HepG2 (cell line): Measurements from ENCODE around the gene SLC28A1. TPM values are rescaled to one million over a fixed set of nuclear protein-coding genes. Genes with fewer than 3 reads are reported as not detected.
A peak's percentile ranks its signal among the peaks of the same experiment; 100 is the strongest.

ENCODE experiments used
- BRD4 ChIP-seq: sonication (generic); formaldehyde crosslinking; IDR thresholded peaks from 2 replicates; pipeline ENCODE4 v1.4.0; 2020; ENCODE audit warnings: missing genetic modification reagents
- HES4 ChIP-seq: sonication (generic); formaldehyde crosslinking; IDR thresholded peaks from 2 replicates; pipeline ENCODE4 v1.9.0; 2021; ENCODE audit warnings: mild to moderate bottlenecking, missing genetic modification reagents, borderline replicate concordance
- HOXA3 ChIP-seq: sonication (generic); formaldehyde crosslinking; IDR thresholded peaks from 2 replicates; pipeline ENCODE4 v1.5.0; 2020; ENCODE audit warnings: missing genetic modification reagents
- MAF1 ChIP-seq: sonication (generic); formaldehyde crosslinking; IDR thresholded peaks from 2 replicates; pipeline ENCODE4 v1.5.0; 2020; ENCODE audit warnings: missing genetic modification reagents, borderline replicate concordance
- MTF1 ChIP-seq: sonication (generic); formaldehyde crosslinking; IDR thresholded peaks from 2 replicates; pipeline ENCODE4 v1.5.0; 2020; ENCODE audit warnings: missing genetic modification reagents
- NCOA2 ChIP-seq: sonication (generic); formaldehyde crosslinking; IDR thresholded peaks from 2 replicates; pipeline ENCODE4 v1.8.0; 2022; ENCODE audit warnings: inconsistent platforms
- NFATC3 ChIP-seq: sonication (generic); formaldehyde crosslinking; IDR thresholded peaks from 2 replicates; pipeline ENCODE4 v1.5.1; 2020; ENCODE audit warnings: mild to moderate bottlenecking, missing genetic modification reagents
- PLRG1 ChIP-seq: fragments of 450-650 bp; conservative IDR thresholded peaks from 2 replicates; pipeline ENCODE4 v1.6.1; 2016
- REL ChIP-seq: sonication (generic); formaldehyde crosslinking; conservative IDR thresholded peaks from 2 replicates; pipeline ENCODE4 v1.8.0; 2022; ENCODE audit warnings: mild to moderate bottlenecking, missing genetic modification reagents, moderate library complexity
- SKI ChIP-seq: fragments of 450-650 bp; IDR thresholded peaks from one replicate; pipeline ENCODE4 v1.6.1; 2018; ENCODE audit warnings: mild to moderate bottlenecking; ENCODE audit not compliant: partially characterized antibody
- SRY ChIP-seq: sonication (generic); formaldehyde crosslinking; IDR thresholded peaks from 2 replicates; pipeline ENCODE4 v1.8.0; 2022; ENCODE audit warnings: mild to moderate bottlenecking, missing genetic modification reagents
- TCF7L2 ChIP-seq: IDR thresholded peaks from 2 replicates; pipeline ENCODE4 v1.6.1; 2011; ENCODE audit warnings: mild to moderate bottlenecking, low read depth, low read length, moderate library complexity
- ZBTB3 ChIP-seq: sonication (generic); formaldehyde crosslinking; IDR thresholded peaks from 2 replicates; pipeline ENCODE4 v1.4.0; 2020; ENCODE audit warnings: low read depth, mild to moderate bottlenecking, moderate library complexity, missing genetic modification reagents, borderline replicate concordance
- ZNF235 ChIP-seq: sonication (generic); formaldehyde crosslinking; IDR thresholded peaks from 2 replicates; pipeline ENCODE4 v1.8.1; 2023; ENCODE audit warnings: mild to moderate bottlenecking, missing genetic modification reagents, borderline replicate concordance
- ZNF264 ChIP-seq: sonication (generic); formaldehyde crosslinking; IDR thresholded peaks from 2 replicates; pipeline ENCODE4 v1.4.0; 2020; ENCODE audit warnings: missing genetic modification reagents
- polyA plus RNA-seq, 8 experiments: library from polyadenylated mRNA; depleted of rRNA in 3 of 8; stranded (reverse) in 7 of 8; unstranded in 1 of 8; fragments of >200 nt; fragmentation: Illumina TruSeq in 4 of 8; extraction: Trizol in 4 of 8; gene quantifications; 2 replicates each; pipeline versions ENCODE4 v1.2.1 to v1.2.3, GENCODE V29; 2011 to 2016; ENCODE audit warnings: low read depth in 4 of 8, missing spikeins in 1 of 8, mixed read lengths in 1 of 8; ENCODE audit not compliant: insufficient read depth in 1 of 8
- total RNA-seq, 5 experiments: library from RNA; depleted of rRNA; stranded (reverse); fragments of >200 nt; fragmentation: Illumina TruSeq; extraction: Trizol; gene quantifications; 2 replicates each; pipeline ENCODE4 v1.2.3, GENCODE V29; 2016; ENCODE audit warnings: low read depth in 1 of 5
- TF ChIP-seq, protein P1 (sequence below): sonication (generic); formaldehyde crosslinking; IDR thresholded peaks from 2 replicates; pipeline ENCODE4 v1.5.1; 2020; ENCODE audit warnings: missing genetic modification reagents, mild to moderate bottlenecking, borderline replicate concordance
- TF ChIP-seq, protein P2 (sequence below): sonication (generic); formaldehyde crosslinking; IDR thresholded peaks from 2 replicates; pipeline ENCODE4 v1.8.0; 2022; ENCODE audit warnings: mild to moderate bottlenecking, missing genetic modification reagents, moderate library complexity
- TF ChIP-seq, protein P3 (sequence below): sonication (generic); formaldehyde crosslinking; IDR thresholded peaks from 2 replicates; pipeline ENCODE4 v1.4.0; 2020; ENCODE audit warnings: mild to moderate bottlenecking, missing genetic modification reagents
- TF ChIP-seq, protein P4 (sequence below): sonication (generic); formaldehyde crosslinking; IDR thresholded peaks from 2 replicates; pipeline ENCODE4 v1.4.0; 2020; ENCODE audit warnings: low read depth, mild to moderate bottlenecking, missing genetic modification reagents
- TF ChIP-seq, protein P5 (sequence below): IDR thresholded peaks from 2 replicates; pipeline ENCODE4 v1.6.1; 2018; ENCODE audit warnings: missing genetic modification reagents
- TF ChIP-seq, protein P6 (sequence below): IDR thresholded peaks from 2 replicates; pipeline ENCODE4 v1.6.1; 2016; ENCODE audit warnings: control low read depth

SLC28A1 gene
- total and polyA plus RNA-seq, 2 of the 13 experiments (the other 11 are each of a cell fraction or from before 2014, with no cell fraction given): 0.31 to 5.8 TPM

DNA sequence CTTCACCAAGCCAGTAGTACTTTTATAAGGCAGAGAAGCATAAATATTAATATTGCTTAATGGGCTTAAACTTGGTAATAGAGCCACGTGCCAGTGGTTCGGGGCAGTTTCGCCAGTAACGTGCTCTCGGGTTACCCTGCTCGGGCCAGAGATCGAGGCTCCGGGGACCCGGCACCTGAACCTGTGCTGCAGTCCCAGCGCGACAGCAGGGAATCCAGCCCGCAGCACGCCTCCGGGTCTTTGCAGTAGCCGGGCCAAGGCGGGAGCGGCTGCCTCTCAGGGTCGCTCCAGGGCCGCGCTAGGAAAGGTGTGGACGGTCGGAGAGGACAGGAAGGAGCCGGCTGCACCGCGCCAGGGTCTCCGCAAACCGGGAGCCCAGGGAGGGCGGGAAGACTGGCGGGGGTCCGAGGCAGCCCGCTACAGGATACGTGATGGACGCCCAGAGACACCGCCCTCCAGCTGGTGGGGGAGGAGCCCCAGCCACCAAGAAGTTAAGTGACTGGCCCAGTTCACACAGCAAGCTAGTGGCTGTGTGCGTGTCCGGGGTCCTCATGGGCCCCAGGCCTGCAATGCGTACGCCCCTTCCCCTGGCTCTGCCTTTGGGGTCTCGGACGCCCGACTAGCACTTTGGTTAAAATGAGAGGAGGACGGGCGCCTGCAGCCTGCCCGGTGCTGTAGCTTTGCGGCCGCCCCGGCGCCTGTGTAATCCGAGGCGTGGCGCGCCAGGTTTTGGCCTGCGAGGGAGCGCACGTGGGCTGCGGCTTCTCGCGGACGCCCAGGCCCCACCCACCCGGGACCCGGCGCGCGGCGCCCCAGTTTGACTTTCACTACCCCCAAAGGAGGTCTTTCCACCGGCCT, 96.0 kb downstream of the SLC28A1 start (continued):
- TF ChIP-seq NFATC3 (CRISPR knock-in tag) (no peak), MTF1 (CRISPR knock-in tag) (0 out of 2 replicates have a peak, but pooled peaks have one; percentile 6), REL (CRISPR knock-in tag) (peak; percentile 92), PLRG1 (no peak), MAF1 (CRISPR knock-in tag) (no peak), NCOA2 (peak; percentile 39; the same call in 1 of the 2 replicates), HOXA3 (CRISPR knock-in tag) (peak; percentile 78; the same call in 1 of the 2 replicates), BRD4 (no peak), SRY (CRISPR knock-in tag) (peak; percentile 82; the same call in 1 of the 2 replicates), ZNF264 (CRISPR knock-in tag) (peak; percentile 37), HES4 (no peak), TCF7L2 (no peak), SKI (peak; percentile 42), ZNF235 (CRISPR knock-in tag) (no peak), ZBTB3 (no peak; the same call in 1 of the 2 replicates)
- TF ChIP-seq, protein P1, sequence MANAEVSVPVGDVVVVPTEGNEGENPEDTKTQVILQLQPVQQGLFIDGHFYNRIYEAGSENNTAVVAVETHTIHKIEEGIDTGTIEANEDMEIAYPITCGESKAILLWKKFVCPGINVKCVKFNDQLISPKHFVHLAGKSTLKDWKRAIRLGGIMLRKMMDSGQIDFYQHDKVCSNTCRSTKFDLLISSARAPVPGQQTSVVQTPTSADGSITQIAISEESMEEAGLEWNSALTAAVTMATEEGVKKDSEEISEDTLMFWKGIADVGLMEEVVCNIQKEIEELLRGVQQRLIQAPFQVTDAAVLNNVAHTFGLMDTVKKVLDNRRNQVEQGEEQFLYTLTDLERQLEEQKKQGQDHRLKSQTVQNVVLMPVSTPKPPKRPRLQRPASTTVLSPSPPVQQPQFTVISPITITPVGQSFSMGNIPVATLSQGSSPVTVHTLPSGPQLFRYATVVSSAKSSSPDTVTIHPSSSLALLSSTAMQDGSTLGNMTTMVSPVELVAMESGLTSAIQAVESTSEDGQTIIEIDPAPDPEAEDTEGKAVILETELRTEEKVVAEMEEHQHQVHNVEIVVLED (CRISPR knock-in tag): peak; percentile 47; the same call in 1 of the 2 replicates
- TF ChIP-seq, protein P2, sequence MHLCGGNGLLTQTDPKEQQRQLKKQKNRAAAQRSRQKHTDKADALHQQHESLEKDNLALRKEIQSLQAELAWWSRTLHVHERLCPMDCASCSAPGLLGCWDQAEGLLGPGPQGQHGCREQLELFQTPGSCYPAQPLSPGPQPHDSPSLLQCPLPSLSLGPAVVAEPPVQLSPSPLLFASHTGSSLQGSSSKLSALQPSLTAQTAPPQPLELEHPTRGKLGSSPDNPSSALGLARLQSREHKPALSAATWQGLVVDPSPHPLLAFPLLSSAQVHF (CRISPR knock-in tag): peak; percentile 54; the same call in 1 of the 2 replicates
- TF ChIP-seq, protein P3, sequence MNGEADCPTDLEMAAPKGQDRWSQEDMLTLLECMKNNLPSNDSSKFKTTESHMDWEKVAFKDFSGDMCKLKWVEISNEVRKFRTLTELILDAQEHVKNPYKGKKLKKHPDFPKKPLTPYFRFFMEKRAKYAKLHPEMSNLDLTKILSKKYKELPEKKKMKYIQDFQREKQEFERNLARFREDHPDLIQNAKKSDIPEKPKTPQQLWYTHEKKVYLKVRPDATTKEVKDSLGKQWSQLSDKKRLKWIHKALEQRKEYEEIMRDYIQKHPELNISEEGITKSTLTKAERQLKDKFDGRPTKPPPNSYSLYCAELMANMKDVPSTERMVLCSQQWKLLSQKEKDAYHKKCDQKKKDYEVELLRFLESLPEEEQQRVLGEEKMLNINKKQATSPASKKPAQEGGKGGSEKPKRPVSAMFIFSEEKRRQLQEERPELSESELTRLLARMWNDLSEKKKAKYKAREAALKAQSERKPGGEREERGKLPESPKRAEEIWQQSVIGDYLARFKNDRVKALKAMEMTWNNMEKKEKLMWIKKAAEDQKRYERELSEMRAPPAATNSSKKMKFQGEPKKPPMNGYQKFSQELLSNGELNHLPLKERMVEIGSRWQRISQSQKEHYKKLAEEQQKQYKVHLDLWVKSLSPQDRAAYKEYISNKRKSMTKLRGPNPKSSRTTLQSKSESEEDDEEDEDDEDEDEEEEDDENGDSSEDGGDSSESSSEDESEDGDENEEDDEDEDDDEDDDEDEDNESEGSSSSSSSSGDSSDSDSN: peak; percentile 96
- TF ChIP-seq, protein P4, sequence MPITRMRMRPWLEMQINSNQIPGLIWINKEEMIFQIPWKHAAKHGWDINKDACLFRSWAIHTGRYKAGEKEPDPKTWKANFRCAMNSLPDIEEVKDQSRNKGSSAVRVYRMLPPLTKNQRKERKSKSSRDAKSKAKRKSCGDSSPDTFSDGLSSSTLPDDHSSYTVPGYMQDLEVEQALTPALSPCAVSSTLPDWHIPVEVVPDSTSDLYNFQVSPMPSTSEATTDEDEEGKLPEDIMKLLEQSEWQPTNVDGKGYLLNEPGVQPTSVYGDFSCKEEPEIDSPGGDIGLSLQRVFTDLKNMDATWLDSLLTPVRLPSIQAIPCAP (CRISPR knock-in tag): no peak
- TF ChIP-seq, protein P5, sequence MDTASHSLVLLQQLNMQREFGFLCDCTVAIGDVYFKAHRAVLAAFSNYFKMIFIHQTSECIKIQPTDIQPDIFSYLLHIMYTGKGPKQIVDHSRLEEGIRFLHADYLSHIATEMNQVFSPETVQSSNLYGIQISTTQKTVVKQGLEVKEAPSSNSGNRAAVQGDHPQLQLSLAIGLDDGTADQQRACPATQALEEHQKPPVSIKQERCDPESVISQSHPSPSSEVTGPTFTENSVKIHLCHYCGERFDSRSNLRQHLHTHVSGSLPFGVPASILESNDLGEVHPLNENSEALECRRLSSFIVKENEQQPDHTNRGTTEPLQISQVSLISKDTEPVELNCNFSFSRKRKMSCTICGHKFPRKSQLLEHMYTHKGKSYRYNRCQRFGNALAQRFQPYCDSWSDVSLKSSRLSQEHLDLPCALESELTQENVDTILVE (CRISPR knock-in tag): no peak
- TF ChIP-seq, protein P6, sequence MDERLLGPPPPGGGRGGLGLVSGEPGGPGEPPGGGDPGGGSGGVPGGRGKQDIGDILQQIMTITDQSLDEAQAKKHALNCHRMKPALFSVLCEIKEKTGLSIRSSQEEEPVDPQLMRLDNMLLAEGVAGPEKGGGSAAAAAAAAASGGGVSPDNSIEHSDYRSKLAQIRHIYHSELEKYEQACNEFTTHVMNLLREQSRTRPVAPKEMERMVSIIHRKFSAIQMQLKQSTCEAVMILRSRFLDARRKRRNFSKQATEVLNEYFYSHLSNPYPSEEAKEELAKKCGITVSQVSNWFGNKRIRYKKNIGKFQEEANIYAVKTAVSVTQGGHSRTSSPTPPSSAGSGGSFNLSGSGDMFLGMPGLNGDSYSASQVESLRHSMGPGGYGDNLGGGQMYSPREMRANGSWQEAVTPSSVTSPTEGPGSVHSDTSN (CRISPR knock-in tag): no peak
